Daoy (cell line): ENCODE data around the gene DRG2. TPM values are rescaled to one million over a fixed set of nuclear protein-coding genes. Genes with fewer than 3 reads are reported as not detected.
A peak's percentile ranks its signal among the peaks of the same experiment; 100 is the strongest.

Experiments used
- DNase-seq: peaks from one replicate; pipeline ENCODE4 v3.0.0-alpha.2; 2015; ENCODE audit warnings: low read depth
- total RNA-seq: library from RNA; depleted of rRNA; stranded (reverse); fragments of >200 nt; shearing (Covaris generic); gene quantifications from 2 replicates; pipeline ENCODE4 v1.2.3, GENCODE V29; 2014; rRNA removed

DRG2 gene
- total RNA-seq, 1 experiment from 2014 or later, result 41.4 TPM

DNA sequence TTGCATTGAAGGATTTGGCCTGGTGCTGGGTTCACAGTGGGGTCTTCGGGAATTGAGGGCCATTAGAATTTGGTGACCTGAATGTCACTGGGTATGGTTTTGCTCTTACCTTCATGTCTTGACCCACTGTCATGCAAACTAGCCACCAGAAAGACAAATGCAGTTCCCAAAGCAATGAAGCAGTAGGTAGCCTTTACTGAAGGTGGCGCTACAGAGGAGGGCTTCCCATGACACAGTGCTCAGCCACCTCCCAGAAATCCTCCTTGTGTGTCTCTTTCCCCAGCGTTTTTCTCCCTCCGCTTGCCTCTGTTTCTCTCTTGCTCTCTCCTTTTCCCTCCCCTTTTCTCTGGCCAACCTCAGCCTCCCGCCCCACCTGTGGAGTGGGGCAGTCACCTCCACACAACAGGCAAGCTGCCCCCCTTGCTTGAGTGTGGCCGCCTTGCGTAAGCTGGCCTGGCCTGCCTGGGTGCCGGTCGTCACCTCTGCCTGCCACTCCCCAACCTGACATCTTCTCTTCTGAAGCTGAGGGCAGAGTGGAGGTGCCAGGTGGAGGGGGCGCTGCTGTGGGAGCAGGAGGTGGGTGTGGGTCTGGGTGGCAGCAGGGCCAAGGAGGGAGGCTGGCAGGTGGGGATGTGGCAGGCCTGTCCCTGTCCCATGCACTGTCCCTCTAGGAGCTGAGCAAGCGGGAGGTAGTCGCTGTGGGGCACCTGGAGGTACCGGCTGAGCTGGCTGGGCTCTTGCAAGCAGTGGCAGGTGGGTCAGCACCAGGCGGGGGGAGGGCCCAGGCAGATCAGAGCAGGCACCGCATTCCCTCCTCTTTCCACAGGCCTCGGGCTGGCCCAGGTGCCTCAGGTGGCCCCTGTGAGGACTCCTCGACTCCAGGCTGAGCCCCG is 55.5 kb downstream of the DRG2 start:
- peak; percentile 36 for DNase-seq

DNA sequence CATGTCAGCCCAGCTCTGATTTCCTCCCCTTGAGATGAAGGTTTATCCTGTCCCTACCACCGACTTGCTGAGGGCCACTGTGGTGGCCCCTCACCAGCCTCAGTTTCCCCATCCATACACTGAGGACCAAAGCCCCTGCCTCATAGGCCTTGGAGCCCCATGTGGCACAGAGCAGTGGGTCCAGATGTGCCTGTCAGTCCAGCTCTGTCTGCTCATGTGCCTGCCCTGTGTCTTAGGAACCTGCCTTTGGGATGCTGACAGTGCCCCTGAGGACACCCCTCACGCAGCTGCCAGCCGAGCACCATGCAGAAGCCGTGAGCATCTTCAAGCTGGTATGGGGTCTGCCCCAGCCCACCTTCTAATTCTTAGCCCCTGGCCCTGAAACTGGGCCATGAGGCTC is 56.5 kb downstream of the DRG2 start:
- no peak for DNase-seq

DNA sequence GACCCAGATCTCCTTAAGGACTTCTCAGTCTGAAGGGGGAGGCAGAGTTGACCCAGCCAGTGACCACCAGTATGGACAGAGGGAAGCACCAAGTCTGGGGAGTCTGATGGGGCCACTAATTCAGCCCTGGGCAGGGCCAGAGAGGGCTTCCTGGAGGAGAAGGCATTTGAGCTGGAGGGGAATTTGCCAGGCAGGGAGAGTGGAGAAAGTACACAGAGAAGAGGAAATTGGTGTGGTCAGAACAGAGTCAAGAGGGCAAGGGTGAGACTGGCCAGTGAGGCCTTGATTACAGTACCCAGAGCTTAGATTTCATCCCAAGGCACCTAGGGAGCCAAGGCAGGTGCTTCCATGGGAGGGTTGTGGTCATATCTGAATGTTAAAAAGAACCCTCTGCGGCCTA is 57.1 kb downstream of the DRG2 start:
- DNase-seq, result no peak

DNA sequence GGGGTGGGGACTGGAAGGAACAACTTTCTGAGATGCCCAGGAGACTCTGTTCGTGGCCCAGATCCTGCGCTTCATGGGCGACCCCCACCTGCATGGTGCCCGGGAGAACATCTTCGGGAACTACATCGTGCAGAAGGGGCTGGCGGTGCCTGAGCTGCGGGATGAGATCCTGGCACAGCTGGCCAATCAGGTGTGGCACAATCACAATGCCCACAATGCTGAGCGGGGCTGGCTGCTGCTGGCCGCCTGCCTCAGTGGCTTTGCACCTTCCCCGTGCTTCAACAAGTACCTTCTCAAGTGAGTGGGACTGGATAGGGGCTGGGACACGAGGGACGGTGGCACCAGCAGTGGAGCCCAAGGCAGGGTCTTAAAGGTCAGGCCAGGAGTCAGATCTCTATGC is 58.1 kb downstream of the DRG2 start:
- DNase-seq, result no peak

DNA sequence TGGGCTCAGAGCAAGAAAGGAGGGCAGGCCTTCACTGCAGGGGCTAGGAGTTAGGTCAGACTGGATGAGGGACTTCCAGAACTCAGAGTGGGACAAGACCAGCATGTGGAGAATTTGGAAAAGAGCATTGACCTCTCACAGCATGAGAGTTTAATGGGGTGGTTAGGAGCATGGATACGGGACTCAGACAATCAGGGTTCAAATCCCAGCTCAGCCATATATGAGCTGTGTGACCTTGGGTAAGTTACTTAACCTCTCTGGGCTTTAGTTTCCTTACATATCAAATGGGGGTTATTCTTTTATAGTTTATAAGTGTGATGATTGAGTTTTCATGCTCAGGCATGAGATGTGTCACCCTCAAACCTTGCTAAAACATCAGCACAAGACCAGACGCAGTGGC is 58.5 kb downstream of the DRG2 start:
- DNase-seq, result no peak

DNA sequence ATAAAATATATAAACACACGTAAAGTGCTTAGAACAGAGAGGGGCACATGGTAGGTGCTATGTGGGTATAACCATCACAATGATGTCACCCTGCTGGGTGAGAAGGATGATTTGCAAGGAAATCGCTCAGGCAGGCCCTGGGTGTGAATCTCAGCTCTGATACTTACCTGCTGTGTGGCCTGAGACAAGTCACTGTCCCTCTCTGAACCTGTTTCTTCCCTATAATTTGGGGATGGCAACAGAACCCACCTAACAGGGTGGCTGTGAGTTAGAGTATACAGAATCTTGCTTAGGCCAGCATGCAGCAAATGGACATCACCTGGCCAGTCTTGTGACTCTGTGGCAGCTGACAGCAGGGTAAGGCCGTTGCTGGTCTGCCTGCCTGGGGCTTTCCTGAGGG is 59.2 kb downstream of the DRG2 start:
- DNase-seq, result no peak

DNA sequence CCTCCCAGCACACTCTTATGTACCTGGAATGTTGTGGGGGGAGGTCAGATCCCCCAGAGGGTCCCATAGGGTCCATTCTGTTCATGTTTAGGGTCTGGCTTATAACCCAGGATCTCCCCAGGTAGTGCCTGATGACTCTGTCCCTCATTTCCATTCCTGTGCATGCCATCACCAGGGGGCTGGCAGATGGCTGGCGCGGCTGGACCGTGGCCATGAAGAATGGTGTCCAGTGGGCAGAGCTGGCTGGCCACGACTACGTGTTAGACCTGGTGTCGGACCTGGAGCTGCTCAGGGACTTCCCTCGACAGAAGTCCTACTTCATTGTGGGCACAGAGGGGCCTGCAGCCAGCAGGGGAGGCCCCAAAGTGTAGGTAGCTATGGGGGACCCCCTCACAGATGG is 60.8 kb downstream of the DRG2 start:
- no peak for DNase-seq

DNA sequence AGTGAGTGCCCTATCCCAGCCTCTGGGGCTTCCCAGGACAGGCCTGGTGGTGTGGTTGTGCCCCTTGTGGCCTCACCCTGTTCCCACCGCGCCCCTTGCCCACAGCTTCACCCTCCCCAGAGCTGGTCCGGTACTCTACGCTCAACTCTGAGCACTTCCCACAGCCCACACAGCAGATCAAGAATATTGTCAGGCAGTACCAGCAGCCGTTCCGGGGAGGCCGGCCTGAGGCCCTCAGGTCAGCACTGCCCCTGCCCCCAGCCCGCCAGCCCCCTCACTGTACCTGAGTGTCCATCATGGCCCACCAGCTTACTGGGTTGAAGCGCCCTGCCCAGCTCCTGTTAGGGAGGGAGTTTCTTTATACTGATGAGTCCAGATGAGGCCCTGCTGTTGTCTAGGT is 63.5 kb downstream of the DRG2 start:
- no peak for DNase-seq

DNA sequence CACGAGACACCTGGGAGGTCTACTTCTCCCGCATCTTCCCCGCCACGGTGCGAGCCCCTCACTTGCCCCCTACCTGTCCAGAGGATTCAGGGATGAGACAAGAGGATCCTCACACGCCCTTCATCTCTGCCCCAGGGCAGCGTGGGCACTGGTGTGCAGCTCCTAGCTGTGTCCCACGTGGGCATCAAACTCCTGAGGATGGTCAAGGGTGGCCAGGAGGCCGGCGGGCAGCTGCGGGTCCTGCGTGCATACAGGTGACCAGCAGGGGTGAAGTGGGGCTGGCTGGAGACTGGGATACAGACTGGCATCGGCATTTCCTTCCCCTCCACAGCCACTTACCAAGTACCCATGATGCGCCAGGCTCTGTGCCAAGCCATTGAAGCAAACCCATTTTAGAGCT is 67.4 kb downstream of the DRG2 start:
- DNase-seq, result no peak

DNA sequence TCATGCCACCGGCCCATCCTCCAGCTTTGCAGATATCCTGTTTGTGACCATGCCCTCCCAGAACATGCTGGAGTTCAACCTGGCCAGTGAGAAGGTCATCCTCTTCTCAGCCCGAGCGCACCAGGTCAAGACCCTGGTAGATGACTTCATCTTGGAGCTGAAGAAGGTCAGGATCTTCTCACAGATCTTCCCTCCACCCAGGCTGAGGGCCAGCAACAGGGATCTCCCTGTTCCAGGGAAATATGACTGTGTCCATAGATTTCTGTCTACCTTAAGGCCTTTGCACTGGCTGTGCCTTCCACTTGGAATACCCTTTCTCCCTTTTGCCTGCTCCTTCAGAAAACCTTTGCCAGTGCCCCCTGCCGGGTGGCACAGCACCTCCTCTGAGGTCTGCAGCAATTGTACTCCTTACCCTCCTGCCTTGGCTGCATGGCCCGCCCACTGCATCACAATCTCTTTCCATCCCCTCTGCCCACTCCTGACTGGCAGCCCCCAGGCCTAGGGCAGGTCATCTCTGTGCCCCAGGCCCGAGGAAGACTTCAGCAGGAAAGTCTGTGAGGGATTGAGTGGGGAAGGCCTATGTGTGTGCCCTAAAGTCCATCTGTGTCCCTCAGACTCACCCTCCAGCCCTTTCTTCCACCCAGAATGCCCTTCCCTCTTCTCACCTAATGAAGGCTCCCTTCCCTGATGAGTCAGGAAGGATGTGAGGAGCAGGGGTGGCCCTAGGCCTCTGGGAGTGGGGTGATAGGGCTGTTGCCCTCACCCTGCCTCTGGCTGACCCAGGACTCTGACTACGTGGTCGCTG is 68.6 kb downstream of the DRG2 start:
- no peak for DNase-seq

DNA sequence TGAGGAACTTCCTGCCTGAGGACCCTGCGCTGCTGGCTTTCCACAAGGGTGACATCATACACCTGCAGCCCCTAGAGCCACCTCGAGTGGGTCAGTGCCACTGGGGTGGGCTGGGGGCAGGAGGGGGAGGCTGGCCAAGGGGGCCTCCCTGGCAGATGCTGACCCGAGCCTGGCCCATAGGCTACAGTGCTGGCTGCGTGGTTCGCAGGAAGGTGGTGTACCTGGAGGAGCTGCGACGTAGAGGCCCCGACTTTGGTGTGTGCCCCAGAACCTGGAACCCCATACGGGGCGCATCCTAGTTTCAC is 69.2 kb downstream of the DRG2 start:
- no peak for DNase-seq

Other genes with a start within 250 kb of the DRG2 start
- 13.7 and 14.9 TPM in 2 replicates for gene TOM1L2, start 115.5 kb upstream of the DRG2 start, total RNA-seq
- 1.1 and 1.5 TPM in 2 replicates for gene DRC3, start 115.1 kb upstream of the DRG2 start, total RNA-seq
- 20.2 and 21.6 TPM in 2 replicates for gene ATPAF2, start 48.8 kb upstream of the DRG2 start, total RNA-seq
- gene GID4, start 48.5 kb upstream of the DRG2 start, total RNA-seq, result 2.7 and 5.5 TPM in 2 replicates
- gene MYO15A, start 20.8 kb downstream of the DRG2 start, total RNA-seq, result 0.15 TPM in 1 of 2 replicates, not detected in the other
- gene ALKBH5, start 95.9 kb downstream of the DRG2 start, total RNA-seq, result 88.0 and 94.3 TPM in 2 replicates
- gene LLGL1, start 137.7 kb downstream of the DRG2 start, total RNA-seq, result 22.6 and 24.3 TPM in 2 replicates
- gene FLII, start 170.8 kb downstream of the DRG2 start, total RNA-seq, result 179 and 192 TPM in 2 replicates
- gene MIEF2, start 172.7 kb downstream of the DRG2 start, total RNA-seq, result 6.3 and 7.9 TPM in 2 replicates
- gene TOP3A, start 227.0 kb downstream of the DRG2 start, total RNA-seq, result 91.0 and 106 TPM in 2 replicates
- 8.5 TPM in 2 replicates for gene SMCR8, start 227.3 kb downstream of the DRG2 start, total RNA-seq